Measurements from ENCODE around the gene TRABD2A. TPM values are rescaled to one million over a fixed set of nuclear protein-coding genes. Genes with fewer than 3 reads are reported as not detected.

TRABD2A gene
- total RNA-seq, 1 experiment from 2014 or later, result 4.6 TPM

DNA sequence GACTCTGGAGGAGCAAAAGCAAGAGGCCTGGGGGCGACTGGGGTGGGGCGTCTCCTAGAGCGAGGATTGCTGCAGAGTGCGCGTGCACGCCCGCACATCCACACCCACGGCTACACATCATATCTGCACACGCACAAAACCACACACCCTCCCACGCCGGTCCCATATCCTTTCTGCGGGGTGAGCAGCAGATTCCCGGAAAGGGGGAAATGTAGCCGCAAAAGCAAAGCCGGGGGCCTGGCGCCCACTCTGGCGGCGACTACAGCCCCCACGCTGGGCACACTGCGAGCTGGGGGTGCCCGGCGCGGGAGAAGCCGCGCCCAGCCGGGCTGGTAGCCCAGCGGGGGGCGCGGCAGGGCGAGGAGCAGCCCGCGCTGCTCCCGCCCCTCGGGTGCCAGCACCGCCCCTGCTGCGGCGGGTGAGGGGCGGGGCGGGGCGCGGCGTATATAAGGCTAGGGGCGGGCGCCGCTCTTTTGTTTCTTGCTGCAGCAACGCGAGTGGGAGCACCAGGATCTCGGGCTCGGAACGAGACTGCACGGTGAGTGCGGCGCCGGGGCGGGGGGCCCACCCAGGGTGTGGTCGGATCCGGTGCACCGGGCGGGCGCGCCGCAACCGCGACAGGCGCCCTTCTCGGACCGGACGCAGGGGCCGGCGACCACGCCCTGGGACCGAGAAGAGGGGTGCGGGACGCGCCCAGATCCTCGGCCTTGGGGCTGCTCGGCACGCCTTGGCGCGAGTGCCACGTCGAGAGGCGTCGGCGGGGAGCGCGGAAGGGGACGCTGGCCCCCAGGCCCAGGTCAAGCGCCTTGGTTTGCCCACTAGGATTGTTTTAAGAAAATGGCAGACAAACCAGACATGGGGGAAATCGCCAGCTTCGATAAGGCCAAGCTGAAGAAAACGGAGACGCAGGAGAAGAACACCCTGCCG is 24.6 kb upstream of the TRABD2A start, which contains the start of gene TMSB10 (continued):
- TF ChIP-seq FOSL1 (IDR thresholded peaks at IDR 0.05; ENCODE audit: low read depth), result no peak
- no peak for TF ChIP-seq ELF1 (IDR thresholded peaks at IDR 0.05; ENCODE audit: borderline replicate concordance, low read depth)
- TF ChIP-seq POLR2A (IDR thresholded peaks at IDR 0.05; ENCODE audit: borderline replicate concordance, extremely low read depth, insufficient read depth, insufficient read length), result peak; percentile 97
- no peak for TF ChIP-seq RAD21 (IDR thresholded peaks at IDR 0.05; ENCODE audit: low read depth)
- no peak for TF ChIP-seq SP1 (IDR thresholded peaks at IDR 0.05; ENCODE audit: low read depth)
- TF ChIP-seq SIN3A (IDR thresholded peaks at IDR 0.05; ENCODE audit: low read depth), result no peak

DNA sequence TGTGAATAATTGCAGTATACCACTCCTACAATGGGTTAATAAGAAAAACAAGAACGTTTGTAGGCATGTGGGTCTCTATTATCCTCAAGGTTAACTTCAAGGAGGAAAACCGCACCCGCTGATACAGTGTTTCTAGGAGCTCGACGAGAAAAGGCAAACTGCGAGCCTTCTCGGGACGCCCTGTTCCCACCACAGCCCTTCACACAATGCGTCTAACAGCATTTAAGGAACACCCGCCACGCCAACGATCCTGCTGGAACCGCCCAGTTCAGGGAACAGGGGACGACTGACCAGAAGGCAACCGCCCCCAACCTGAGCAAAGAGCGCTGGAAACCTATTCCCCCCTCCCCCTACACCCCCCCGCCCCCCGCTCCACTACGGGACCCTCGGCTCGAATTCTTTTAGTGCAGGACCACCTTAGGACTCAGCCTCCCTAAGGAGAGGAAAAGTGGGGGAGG is 23.9 kb upstream of the TRABD2A start:
- peak overlapping the region; percentile 93 for H3K4me2 ChIP-seq (ENCODE audit: low read length)
- no TSS peak for BruUV-seq (replicated peaks)
- H3K36me3 ChIP-seq (ENCODE audit: control insufficient read depth in 1 of 2, insufficient read depth in 2 of 2, low read length in 2 of 2), result peaks cover 3 to 9% of the 10 kb centered on the region in 2 experiments; a peak in 3 of 4 replicates
- intact Hi-C loops (cut with micrococcal nuclease), result no loop called here
- RAD21 ChIA-PET (ENCODE audit: low non-redundant PET in 1 of 2, low total read pairs in 2 of 2, uncharacterized antibody in 2 of 2, unreplicated experiment in 2 of 2), result no interaction called here
- H2AFZ ChIP-seq (ENCODE audit: low read depth, low read length, poor library complexity, severe bottlenecking), result no peak overlapping the region
- TF ChIP-seq ELF1 (IDR thresholded peaks at IDR 0.05; ENCODE audit: borderline replicate concordance, low read depth) (no peak), EGR1 (IDR thresholded peaks at IDR 0.05; ENCODE audit: low read depth) (no peak), ATF3 (IDR thresholded peaks at IDR 0.05) (no peak), EZH2phosphoT487 (IDR thresholded peaks at IDR 0.05; ENCODE audit: borderline replicate concordance) (no peak), SRF (IDR thresholded peaks at IDR 0.05; ENCODE audit: low read depth) (no peak), REST (IDR thresholded peaks at IDR 0.05; ENCODE audit: low read depth) (no peak), EZH2 (IDR thresholded peaks at IDR 0.05) (no peak), POLR2AphosphoS5 (IDR thresholded peaks at IDR 0.05; ENCODE audit: low read depth, low read length) (no peak), FOSL1 (IDR thresholded peaks at IDR 0.05; ENCODE audit: low read depth) (no peak), YY1 (IDR thresholded peaks at IDR 0.05; ENCODE audit: extremely low read depth, insufficient replicate concordance, low read depth, low read length) (no peak)
- peak overlapping the region; percentile 96 for H3K27ac ChIP-seq (ENCODE audit: low read depth, low read length)
- POLR2A ChIA-PET, result interaction anchor here (0.7 to 5.8 kb wide), 6 partner anchors 11 to 42 kb away, joined by 3 to 163 read pairs (median 7); no protein-coding TSS in a partner anchor
- H3K9me2 ChIP-seq (ENCODE audit: insufficient read depth), result no peaks in the 10 kb centered on the region
- H3K27me3 ChIP-seq (ENCODE audit: insufficient read depth, low read length), result no peaks in the 10 kb centered on the region
- no peaks in the 10 kb centered on the region; a peak in 1 of 4 replicates for H3K9me3 ChIP-seq (ENCODE audit: control insufficient read depth in 1 of 2, insufficient read depth in 1 of 2, low read depth in 1 of 2, low read length in 2 of 2)
- peak; percentile 35 for ATAC-seq
- CTCF ChIA-PET, result interaction anchor here (0.6 kb wide), 1 partner anchor 23 kb away, joined by 3 read pairs; no protein-coding TSS in a partner anchor
- no peaks in the 10 kb centered on the region for H4K20me1 ChIP-seq (ENCODE audit: insufficient read depth)
- H3K9ac ChIP-seq (ENCODE audit: low read length), result peak overlapping the region; percentile 95
- peaks cover 16 to 33% of the 10 kb centered on the region in 2 experiments for H3K4me1 ChIP-seq (ENCODE audit: control insufficient read depth in 1 of 2, insufficient read depth in 2 of 2, low read length in 2 of 2)
- H3K4me3 ChIP-seq (replicated peaks in 1 of 2; ENCODE audit: low read depth in 1 of 2, low read length in 2 of 2), result peak overlapping the region; percentile 94
- H3K79me2 ChIP-seq (ENCODE audit: insufficient read depth, low read length), result peaks cover 15% of the 10 kb centered on the region
- no peak for DNase-seq (ENCODE audit: low read depth, low spot score)
